IMR-90 (cell line): ENCODE results near the gene SMIM9.

Experiments
- CEBPB ChIP-seq: IDR thresholded peaks from 2 replicates; pipeline ENCODE4 v1.6.1; 2012; ENCODE audit warnings: low read depth, low read length, improper control_type of control experiment
- CTCF ChIP-seq: conservative IDR thresholded peaks from 2 replicates; pipeline ENCODE4 v1.5.1; 2012; ENCODE audit warnings: mild to moderate bottlenecking, low read depth, low read length, improper control_type of control experiment
- ELK1 ChIP-seq: fragments of 150-350 bp; IDR thresholded peaks from 2 replicates; pipeline ENCODE4 v1.6.1; 2016; ENCODE audit warnings: low read depth, mild to moderate bottlenecking, low read length, moderate library complexity, borderline replicate concordance
- FOS ChIP-seq: fragments of 150-350 bp; IDR thresholded peaks from 2 replicates; pipeline ENCODE4 v1.6.1; 2016; ENCODE audit warnings: low read depth, low read length
- MAFK ChIP-seq: IDR thresholded peaks from 2 replicates; pipeline ENCODE4 v1.6.1; 2012; ENCODE audit warnings: low read depth, low read length, improper control_type of control experiment
- MXI1 ChIP-seq: IDR thresholded peaks from 2 replicates; pipeline ENCODE4 v1.6.1; 2012; ENCODE audit warnings: low read depth, mild to moderate bottlenecking, low read length, moderate library complexity, borderline replicate concordance
- POLR2A ChIP-seq: IDR thresholded peaks from 2 replicates; pipeline ENCODE4 v1.6.1; 2012; ENCODE audit warnings: mild to moderate bottlenecking, low read depth, low read length
- RCOR1 ChIP-seq: IDR thresholded peaks from 2 replicates; pipeline ENCODE4 v1.6.1; 2012; ENCODE audit warnings: mild to moderate bottlenecking, low read length, improper control_type of control experiment; ENCODE audit not compliant: insufficient replicate concordance
- SMC3 ChIP-seq: fragments of 150-350 bp; IDR thresholded peaks from 2 replicates; pipeline ENCODE4 v1.6.1; 2016; ENCODE audit warnings: low read depth, mild to moderate bottlenecking, antibody characterized with exemption, low read length, moderate library complexity
- USF2 ChIP-seq: fragments of 150-350 bp; IDR thresholded peaks from 2 replicates; pipeline ENCODE4 v1.6.1; 2017; ENCODE audit warnings: mild to moderate bottlenecking, antibody characterized with exemption, low read length, low read depth

DNA sequence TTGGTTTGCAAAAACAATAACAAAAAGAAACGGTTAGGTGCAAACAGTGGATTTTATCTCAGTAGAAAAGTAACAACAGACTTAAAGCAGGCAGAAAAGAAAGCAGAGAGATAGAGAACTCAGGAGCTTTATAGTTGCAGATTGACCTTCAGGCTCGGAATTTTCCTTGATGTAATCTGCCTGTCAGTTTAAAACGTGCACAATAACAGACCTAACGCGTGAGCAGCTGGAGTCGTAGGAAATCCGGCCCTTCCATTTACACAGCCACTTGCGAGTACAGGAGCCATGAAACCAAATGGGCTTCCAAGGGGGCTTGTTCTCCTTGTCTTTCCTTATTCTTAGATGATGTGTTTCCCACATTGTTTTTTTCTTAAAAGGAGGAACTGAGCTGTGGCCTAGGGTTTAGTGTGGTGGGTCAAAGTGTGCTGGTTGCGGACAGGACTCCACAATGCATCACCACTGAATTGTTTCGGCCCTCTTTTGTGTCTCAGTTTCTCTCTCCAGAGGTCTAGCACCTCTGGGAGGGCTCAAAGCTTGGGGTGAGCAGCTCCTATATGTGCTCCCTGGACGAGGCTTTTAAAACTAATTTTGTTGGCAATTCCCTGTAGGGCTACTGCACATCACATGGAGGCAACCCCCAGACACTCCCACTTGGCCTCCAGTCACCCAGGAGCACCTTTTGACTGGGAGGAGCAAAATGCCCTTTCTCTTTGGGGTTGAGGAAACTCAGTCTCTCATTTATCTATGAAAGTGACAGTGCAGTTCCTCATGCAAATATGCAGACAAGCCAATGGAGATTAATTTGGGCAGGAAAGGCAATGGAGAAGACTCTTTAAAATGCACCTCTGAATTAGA lies 15.3 kb downstream of the SMIM9 start:
- no peak for TF ChIP-seq CTCF
- no peak for TF ChIP-seq CEBPB
- TF ChIP-seq USF2: no peak
- no peak for TF ChIP-seq RCOR1
- no peak for TF ChIP-seq FOS
- TF ChIP-seq MXI1: no peak
- no peak for TF ChIP-seq MAFK
- TF ChIP-seq ELK1: no peak
- TF ChIP-seq SMC3: no peak
- no peak for TF ChIP-seq POLR2A
